B cell (primary cell): Measurements from ENCODE around the gene STBD1.

Experiments
- CTCF ChIP-seq: fragments of 200-600 bp; IDR thresholded peaks from one replicate; pipeline ENCODE4 v1.8.0; 2022; ENCODE audit warnings: antibody characterized with exemption, mild to moderate bottlenecking
- EZH2 ChIP-seq: IDR thresholded peaks from 2 replicates; pipeline ENCODE4 v1.6.1; 2012; ENCODE audit warnings: borderline replicate concordance, low read depth, mild to moderate bottlenecking, moderate library complexity, low read length; ENCODE audit not compliant: insufficient read depth, poor library complexity, severe bottlenecking

DNA sequence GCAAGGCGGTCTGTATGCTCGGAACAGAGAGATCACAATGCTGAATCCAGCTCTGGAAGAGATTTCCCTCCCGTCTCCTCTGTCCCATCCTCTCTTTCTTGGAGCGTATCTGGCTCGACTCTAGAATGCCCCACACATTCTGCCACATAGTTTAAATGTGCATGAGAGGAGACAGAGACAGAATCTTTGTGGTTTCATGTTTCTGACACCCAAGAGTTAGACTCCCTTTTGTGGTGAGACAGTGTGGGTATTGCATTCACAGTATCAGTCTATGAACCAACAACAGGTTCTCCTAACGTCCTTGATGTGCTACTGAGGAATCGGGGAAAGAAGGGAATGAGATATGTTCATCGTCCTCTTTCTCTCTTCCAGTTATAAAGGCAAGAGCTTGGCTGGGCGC, 29.7 kb upstream of the STBD1 start:
- TF ChIP-seq EZH2 (no peak), CTCF (no peak)
